RWPE1 (cell line): ENCODE data around the gene KRT74.
"Not testable (repeated sequence)": the region's sequence is repeated elsewhere in the genome, so short reads cannot be mapped to it uniquely, and the experiment has no call there.

Source experiments
- CTCF ChIA-PET: fragments of 350-600 bp; sonication (Branson Sonifier 250); formaldehyde crosslinking; extraction: SDS; loops from one replicate; lab custom pipeline; 2021; lab: Yijun Ruan, JAX
- POLR2A ChIA-PET: fragments of 400-600 bp; formaldehyde crosslinking; extraction: SDS; loops from one replicate; lab custom pipeline; 2020; ENCODE audit warnings: antibody characterized with exemption; ENCODE audit not compliant: low non-redundant PET; lab: Yijun Ruan, JAX
- DNase-seq: peaks from one replicate; pipeline ENCODE4 v3.0.0; 2012; ENCODE audit warnings: low spot score
- H3K27ac ChIP-seq: fragments of 450-650 bp; 2 replicates; pipeline ENCODE4 v1.5.1; 2017
- CTCF ChIP-seq: fragments of 450-650 bp; conservative IDR thresholded peaks from 2 replicates; pipeline ENCODE4 v1.5.1; 2017; ENCODE audit warnings: low read depth, mild to moderate bottlenecking

KRT74 gene

GRCh38 chr12:52600475-52600874, 26.8 kb upstream of the KRT74 start:
- CTCF ChIA-PET = interaction anchor here (0.6 kb wide), 2 partner anchors 80 to 399 kb away, joined by 4 read pairs; partner anchors contain the start of gene KRT5
- no peak for DNase-seq
- TF ChIP-seq CTCF = no peak
- no peak overlapping the region for H3K27ac ChIP-seq
- POLR2A ChIA-PET = interaction anchor here (0.6 kb wide), 1 partner anchor 262 kb away, joined by 3 read pairs; no protein-coding TSS in a partner anchor

DNA sequence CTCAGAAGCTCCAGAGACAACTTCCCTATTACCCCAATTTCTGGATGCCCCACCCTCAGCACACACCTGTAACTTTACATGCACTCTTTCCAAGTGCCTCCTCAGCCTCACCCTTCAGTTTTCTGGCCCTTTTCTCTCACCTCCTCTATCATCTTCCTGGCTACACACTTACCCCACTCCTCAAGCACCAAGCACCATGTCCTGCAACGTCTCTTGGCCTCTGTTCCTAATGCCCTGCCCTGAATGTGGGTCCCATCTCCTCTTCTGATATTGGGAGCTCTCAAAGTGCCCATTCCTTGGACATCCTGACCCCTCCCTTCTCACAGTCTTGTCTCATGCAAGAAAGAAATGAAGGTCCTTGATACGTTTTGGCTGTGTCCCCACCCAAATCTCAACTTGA, 26.4 kb upstream of the KRT74 start:
- TF ChIP-seq CTCF = no peak
- ChIA-PET POLR2A (no interaction called here), CTCF (interaction anchor here (0.6 kb wide), 2 partner anchors 80 to 399 kb away, joined by 4 read pairs; partner anchors contain the start of gene KRT5)
- DNase-seq = no peak
- no peak overlapping the region for H3K27ac ChIP-seq

- ChIA-PET POLR2A (no interaction called here), CTCF (interaction anchor here (0.6 to 0.8 kb wide), 2 partner anchors 177 to 281 kb away, joined by 4 to 6 read pairs; no protein-coding TSS in a partner anchor)
- DNase-seq = no peak
- TF ChIP-seq CTCF = no peak
- H3K27ac ChIP-seq = no peak overlapping the region
Measured at GRCh38 chr12:52598966-52599365, 25.3 kb upstream of the KRT74 start.

DNA sequence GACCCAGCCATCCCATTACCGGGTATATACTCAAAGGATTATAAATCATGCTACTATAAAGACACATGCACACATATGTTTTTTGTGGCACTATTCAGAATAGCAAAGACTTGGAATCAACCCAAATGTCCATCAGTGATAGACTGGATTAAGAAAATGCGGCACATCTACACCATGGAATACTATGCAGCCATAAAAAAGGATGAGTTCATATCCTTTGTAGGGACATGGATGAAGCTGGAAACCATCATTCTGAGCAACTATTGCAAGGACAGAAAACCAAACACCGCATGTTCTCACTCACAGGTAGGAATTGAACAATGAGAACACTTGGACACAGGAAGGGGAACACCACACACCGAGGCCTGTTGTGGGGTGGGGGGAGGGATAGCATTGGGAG, 20.6 kb upstream of the KRT74 start:
- H3K27ac ChIP-seq, DNase-seq, POLR2A ChIA-PET, CTCF ChIA-PET: not testable (repeated sequence)

GRCh38 chr12:52591521-52591920, 17.9 kb upstream of the KRT74 start:
- TF ChIP-seq CTCF = no peak
- POLR2A ChIA-PET = no interaction called here
- CTCF ChIA-PET = no interaction called here
- DNase-seq = no peak
- H3K27ac ChIP-seq = no peak overlapping the region

GRCh38 chr12:52590021-52590420, 16.4 kb upstream of the KRT74 start:
- ChIA-PET CTCF (interaction anchor here (1.1 kb wide), 1 partner anchor 275 kb away, joined by 7 read pairs; no protein-coding TSS in a partner anchor), POLR2A (no interaction called here)
- no peak for DNase-seq
- TF ChIP-seq CTCF = no peak
- H3K27ac ChIP-seq = no peak overlapping the region

- no peak for DNase-seq
- TF ChIP-seq CTCF = no peak
- POLR2A ChIA-PET = no interaction called here
- no peak overlapping the region for H3K27ac ChIP-seq
- CTCF ChIA-PET = interaction anchor here (0.6 kb wide), 1 partner anchor 430 kb away, joined by 3 read pairs; no protein-coding TSS in a partner anchor
Measured at GRCh38 chr12:52587563-52587962, 13.9 kb upstream of the KRT74 start.
